Testis (tissue), 3 donors: ENCODE measurements around the gene PGRMC2. TPM values are rescaled to one million over a fixed set of nuclear protein-coding genes. Genes with fewer than 3 reads are reported as not detected.

Experiments
- DNase-seq: peaks from one replicate; pipeline ENCODE4 v3.0.0-alpha.2; 2019
- H3K27ac ChIP-seq, 2 donors: fragments of 200-600 bp; sonication (generic); one replicate each; pipeline ENCODE4 v1.5.1; 2019
- H3K27me3 ChIP-seq: fragments of 200-600 bp; sonication (generic); one replicate; pipeline ENCODE4 v1.5.1; 2019
- H3K36me3 ChIP-seq: fragments of 200-600 bp; sonication (generic); one replicate; pipeline ENCODE4 v1.5.1; 2017; ENCODE audit warnings: low read depth; ENCODE audit errors: missing control alignments
- H3K4me1 ChIP-seq: fragments of 200-600 bp; sonication (generic); one replicate; pipeline ENCODE4 v1.5.1; 2019
- H3K4me3 ChIP-seq, 2 donors: fragments of 200-600 bp; sonication (generic); one replicate each; pipeline ENCODE4 v1.5.1; 2017 to 2019
- H3K9me3 ChIP-seq: fragments of 200-600 bp; sonication (generic); one replicate; pipeline ENCODE4 v1.5.1; 2017
- CTCF ChIP-seq, 3 experiments: fragments of 450-650 bp in 2 of 3; fragments of 200-600 bp in 1 of 3; sonication (generic) in 1 of 3; IDR thresholded peaks; one replicate each; pipeline ENCODE4 v1.5.1; 2016 to 2019; ENCODE audit warnings: antibody characterized with exemption in 3 of 3, mild to moderate bottlenecking in 2 of 3, moderate library complexity in 1 of 3
- POLR2A ChIP-seq: fragments of 450-650 bp; IDR thresholded peaks from one replicate; pipeline ENCODE4 v1.6.1; 2017; ENCODE audit warnings: antibody characterized with exemption, mild to moderate bottlenecking, moderate library complexity
- WGBS, 2 donors: methylation state at CpG; one replicate each; pipeline ENCODE4 v1.1.5; 2018; 5-methylcytosine and 5-hydroxymethylcytosine counted together
- intact Hi-C: fragments of 100-400 bp; cut with DNase I; formaldehyde crosslinking; loops from one replicate; pipeline ENCODE4 v1.15.1; 2023; ENCODE audit warnings: low total_unique reads
- polyA plus RNA-seq: library from polyadenylated mRNA; stranded (reverse); fragments of 350-450 nt; fragmentation: Illumina TruSeq; extraction: RNeasy Lipid Tissue Mini Kit (QIAGEN cat#74804); gene quantifications from one replicate; pipeline ENCODE4 v1.2.3, GENCODE V29; 2014; ENCODE audit warnings: low read depth, low replicate concordance; ENCODE audit not compliant: insufficient read depth
- total RNA-seq, 2 donors: library from RNA; depleted of rRNA; stranded (reverse); fragments of >200 nt; gene quantifications; one replicate each; pipeline ENCODE4 v1.2.3, GENCODE V29; 2016

Gene PGRMC2
- total and polyA plus RNA-seq, 3 donors from 2014 or later: 32.3 to 85.3 (median 41.2) TPM

GRCh38 chr4:128283071-128283470 lies 4.5 kb downstream of the PGRMC2 start:
- H3K27me3 ChIP-seq: no peaks in the 10 kb centered on the region
- TF ChIP-seq CTCF (IDR thresholded peaks at IDR 0.05) (no peak), POLR2A (no peak)
- 96 to 100% methylated on average over 2 of the region's 2 CpGs for WGBS, 2 donors
- no peaks in the 10 kb centered on the region for H3K9me3 ChIP-seq
- DNase-seq: no peak
- H3K27ac ChIP-seq: no peak overlapping the region
- H3K4me1 ChIP-seq: peaks cover 10% of the 10 kb centered on the region
- intact Hi-C loops: no loop called here
- no peak overlapping the region for H3K4me3 ChIP-seq
- H3K36me3 ChIP-seq: no peaks in the 10 kb centered on the region

- TF ChIP-seq CTCF (IDR thresholded peaks at IDR 0.05): no peak
- no peak for TF ChIP-seq POLR2A
- H3K27me3 ChIP-seq: no peaks in the 10 kb centered on the region
- intact Hi-C loops: no loop called here
- peaks cover 10% of the 10 kb centered on the region for H3K4me1 ChIP-seq
- no peaks in the 10 kb centered on the region for H3K9me3 ChIP-seq
- H3K36me3 ChIP-seq: no peaks in the 10 kb centered on the region
- no peak overlapping the region for H3K27ac ChIP-seq
- DNase-seq: no peak
- H3K4me3 ChIP-seq: no peak overlapping the region
These were observed 5.1 kb downstream of the PGRMC2 start for GRCh38 chr4:128282516-128282915.

- DNase-seq: no peak
- peaks cover 10% of the 10 kb centered on the region for H3K4me1 ChIP-seq
These were observed 6.3 kb downstream of the PGRMC2 start for GRCh38 chr4:128281354-128281753.

GRCh38 chr4:128279624-128280225 lies 7.9 kb downstream of the PGRMC2 start:
- TF ChIP-seq CTCF (IDR thresholded peaks at IDR 0.05) (no peak), POLR2A (no peak)
- H3K27me3 ChIP-seq: no peaks in the 10 kb centered on the region
- no peaks in the 10 kb centered on the region for H3K36me3 ChIP-seq
- no peak overlapping the region for H3K27ac ChIP-seq
- intact Hi-C loops: no loop called here
- H3K9me3 ChIP-seq: no peaks in the 10 kb centered on the region
- 93% methylated on average over 2 of the region's 2 CpGs for WGBS, 2 donors
- H3K4me3 ChIP-seq: no peak overlapping the region
- peaks cover 2% of the 10 kb centered on the region for H3K4me1 ChIP-seq
- no peak for DNase-seq

More at GRCh38 chr4:128281354-128281753, 6.3 kb downstream of the PGRMC2 start:
- Histone ChIP-seq H3K27ac (no peak overlapping the region), H3K4me3 (no peak overlapping the region), H3K27me3 (no peaks in the 10 kb centered on the region), H3K9me3 (no peaks in the 10 kb centered on the region), H3K36me3 (no peaks in the 10 kb centered on the region)
- intact Hi-C loops: no loop called here
- no peak for TF ChIP-seq POLR2A
- TF ChIP-seq CTCF (IDR thresholded peaks at IDR 0.05): no peak
- 89 to 97% methylated on average over 1 of the region's 1 CpG for WGBS, 2 donors

GRCh38 chr4:128277856-128278255 lies 9.8 kb downstream of the PGRMC2 start:
- H3K9me3 ChIP-seq: no peaks in the 10 kb centered on the region
- WGBS, 2 donors: 95 to 96% methylated on average over 3 of the region's 3 CpGs
- TF ChIP-seq CTCF (IDR thresholded peaks at IDR 0.05) (no peak), POLR2A (no peak)
- no peaks in the 10 kb centered on the region for H3K27me3 ChIP-seq
- DNase-seq: no peak
- intact Hi-C loops: no loop called here
- H3K27ac ChIP-seq: no peak overlapping the region
- no peaks in the 10 kb centered on the region for H3K4me1 ChIP-seq
- H3K36me3 ChIP-seq: no peaks in the 10 kb centered on the region
- no peak overlapping the region for H3K4me3 ChIP-seq
